ENCODE results near the gene EPHB1.

Gene EPHB1

GRCh38 chr3:134804508-134805480 lies 9.7 kb downstream of the EPHB1 start:
- no peaks in the 10 kb centered on the region for H3K27me3 ChIP-seq (ENCODE audit: control insufficient read depth in 1 of 2, insufficient read depth in 2 of 2, low read length in 2 of 2)
- no peak overlapping the region for H3K4me3 ChIP-seq (ENCODE audit: low read depth in 1 of 2, low read length in 2 of 2)
- H3K9ac ChIP-seq (ENCODE audit: low read depth in 1 of 2, low read length in 2 of 2), result no peak overlapping the region
- H3K36me3 ChIP-seq (ENCODE audit: control insufficient read depth in 1 of 2, insufficient read depth in 2 of 2, low read length in 2 of 2), result no peaks in the 10 kb centered on the region
- peaks cover 19 to 26% of the 10 kb centered on the region in 2 donors for H3K4me1 ChIP-seq (ENCODE audit: control insufficient read depth in 1 of 2, insufficient read depth in 2 of 2, low read length in 2 of 2)
- H3K9me3 ChIP-seq (ENCODE audit: control insufficient read depth in 1 of 2, low read length in 2 of 2), result no peaks in the 10 kb centered on the region
- H3K27ac ChIP-seq (ENCODE audit: low read depth, low read length), result no peak overlapping the region

GRCh38 chr3:134807189-134807588 lies 12.1 kb downstream of the EPHB1 start:
- no peak overlapping the region for H3K4me3 ChIP-seq (ENCODE audit: low read depth in 1 of 2, low read length in 2 of 2)
- no peak overlapping the region for H3K9ac ChIP-seq (ENCODE audit: low read depth in 1 of 2, low read length in 2 of 2)
- no peak overlapping the region for H3K27ac ChIP-seq (ENCODE audit: low read depth, low read length)
- no peaks in the 10 kb centered on the region for H3K9me3 ChIP-seq (ENCODE audit: control insufficient read depth in 1 of 2, low read length in 2 of 2)
- peaks cover 24 to 36% of the 10 kb centered on the region in 2 donors for H3K4me1 ChIP-seq (ENCODE audit: control insufficient read depth in 1 of 2, insufficient read depth in 2 of 2, low read length in 2 of 2)
- no peaks in the 10 kb centered on the region for H3K27me3 ChIP-seq (ENCODE audit: control insufficient read depth in 1 of 2, insufficient read depth in 2 of 2, low read length in 2 of 2)
- no peaks in the 10 kb centered on the region for H3K36me3 ChIP-seq (ENCODE audit: control insufficient read depth in 1 of 2, insufficient read depth in 2 of 2, low read length in 2 of 2)

GRCh38 chr3:134808835-134809234 lies 13.8 kb downstream of the EPHB1 start:
- Histone ChIP-seq H3K36me3 (ENCODE audit: control insufficient read depth in 1 of 2, insufficient read depth in 2 of 2, low read length in 2 of 2) (no peaks in the 10 kb centered on the region), H3K27me3 (ENCODE audit: control insufficient read depth in 1 of 2, insufficient read depth in 2 of 2, low read length in 2 of 2) (no peaks in the 10 kb centered on the region), H3K4me3 (ENCODE audit: low read depth in 1 of 2, low read length in 2 of 2) (no peak overlapping the region), H3K4me1 (ENCODE audit: control insufficient read depth in 1 of 2, insufficient read depth in 2 of 2, low read length in 2 of 2) (peaks cover 22 to 28% of the 10 kb centered on the region in 2 donors), H3K27ac (ENCODE audit: low read depth, low read length) (no peak overlapping the region), H3K9ac (ENCODE audit: low read depth in 1 of 2, low read length in 2 of 2) (no peak overlapping the region), H3K9me3 (ENCODE audit: control insufficient read depth in 1 of 2, low read length in 2 of 2) (no peaks in the 10 kb centered on the region)

- Histone ChIP-seq H3K27ac (ENCODE audit: low read depth, low read length) (no peak overlapping the region), H3K4me1 (ENCODE audit: control insufficient read depth in 1 of 2, insufficient read depth in 2 of 2, low read length in 2 of 2) (peaks cover 17 to 24% of the 10 kb centered on the region in 2 donors), H3K4me3 (ENCODE audit: low read depth in 1 of 2, low read length in 2 of 2) (no peak overlapping the region), H3K9me3 (ENCODE audit: control insufficient read depth in 1 of 2, low read length in 2 of 2) (no peaks in the 10 kb centered on the region), H3K27me3 (ENCODE audit: control insufficient read depth in 1 of 2, insufficient read depth in 2 of 2, low read length in 2 of 2) (no peaks in the 10 kb centered on the region), H3K9ac (ENCODE audit: low read depth in 1 of 2, low read length in 2 of 2) (no peak overlapping the region), H3K36me3 (ENCODE audit: control insufficient read depth in 1 of 2, insufficient read depth in 2 of 2, low read length in 2 of 2) (no peaks in the 10 kb centered on the region)
These were observed 14.5 kb downstream of the EPHB1 start for GRCh38 chr3:134809427-134810051.

DNA sequence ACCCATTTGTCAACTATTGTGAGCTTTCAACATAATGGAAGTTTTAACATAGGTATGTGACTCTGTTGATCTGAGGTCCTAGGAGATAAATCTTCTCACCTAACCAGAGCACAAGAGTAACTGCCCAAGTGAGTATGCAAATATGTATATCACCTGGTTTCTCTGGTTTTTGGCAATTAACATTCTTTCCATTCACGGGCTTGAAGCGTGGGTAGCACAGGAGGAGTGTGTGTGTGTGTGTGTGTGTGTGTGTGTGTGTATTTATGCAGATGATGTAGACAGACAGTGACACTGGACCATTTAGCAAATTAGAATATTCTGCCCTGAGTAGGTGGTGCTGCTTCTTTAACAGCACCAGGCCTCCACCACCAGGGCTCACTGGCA lies 15.0 kb downstream of the EPHB1 start:
- H3K9ac ChIP-seq (ENCODE audit: low read depth in 1 of 2, low read length in 2 of 2), result no peak overlapping the region
- H3K27me3 ChIP-seq (ENCODE audit: control insufficient read depth in 1 of 2, insufficient read depth in 2 of 2, low read length in 2 of 2), result no peaks in the 10 kb centered on the region
- H3K4me1 ChIP-seq (ENCODE audit: control insufficient read depth in 1 of 2, insufficient read depth in 2 of 2, low read length in 2 of 2), result peaks cover 12 to 19% of the 10 kb centered on the region in 2 donors
- no peak overlapping the region for H3K4me3 ChIP-seq (ENCODE audit: low read depth in 1 of 2, low read length in 2 of 2)
- H3K27ac ChIP-seq (ENCODE audit: low read depth, low read length), result no peak overlapping the region
- no peaks in the 10 kb centered on the region for H3K9me3 ChIP-seq (ENCODE audit: control insufficient read depth in 1 of 2, low read length in 2 of 2)
- no peaks in the 10 kb centered on the region for H3K36me3 ChIP-seq (ENCODE audit: control insufficient read depth in 1 of 2, insufficient read depth in 2 of 2, low read length in 2 of 2)

GRCh38 chr3:134810850-134811249 lies 15.8 kb downstream of the EPHB1 start:
- no peaks in the 10 kb centered on the region for H3K36me3 ChIP-seq (ENCODE audit: control insufficient read depth in 1 of 2, insufficient read depth in 2 of 2, low read length in 2 of 2)
- H3K9ac ChIP-seq (ENCODE audit: low read depth in 1 of 2, low read length in 2 of 2), result no peak overlapping the region
- H3K9me3 ChIP-seq (ENCODE audit: control insufficient read depth in 1 of 2, low read length in 2 of 2), result no peaks in the 10 kb centered on the region
- no peak overlapping the region for H3K27ac ChIP-seq (ENCODE audit: low read depth, low read length)
- H3K4me3 ChIP-seq (ENCODE audit: low read depth in 1 of 2, low read length in 2 of 2), result no peak overlapping the region
- H3K4me1 ChIP-seq (ENCODE audit: control insufficient read depth in 1 of 2, insufficient read depth in 2 of 2, low read length in 2 of 2), result peaks cover 7 to 12% of the 10 kb centered on the region in 2 donors
- no peaks in the 10 kb centered on the region for H3K27me3 ChIP-seq (ENCODE audit: control insufficient read depth in 1 of 2, insufficient read depth in 2 of 2, low read length in 2 of 2)

- Histone ChIP-seq H3K36me3 (ENCODE audit: control insufficient read depth in 1 of 2, insufficient read depth in 2 of 2, low read length in 2 of 2) (no peaks in the 10 kb centered on the region), H3K9me3 (ENCODE audit: control insufficient read depth in 1 of 2, low read length in 2 of 2) (no peaks in the 10 kb centered on the region), H3K4me1 (ENCODE audit: control insufficient read depth in 1 of 2, insufficient read depth in 2 of 2, low read length in 2 of 2) (peaks cover 7 to 12% of the 10 kb centered on the region in 2 donors), H3K4me3 (ENCODE audit: low read depth in 1 of 2, low read length in 2 of 2) (no peak overlapping the region), H3K27ac (ENCODE audit: low read depth, low read length) (no peak overlapping the region), H3K27me3 (ENCODE audit: control insufficient read depth in 1 of 2, insufficient read depth in 2 of 2, low read length in 2 of 2) (no peaks in the 10 kb centered on the region), H3K9ac (ENCODE audit: low read depth in 1 of 2, low read length in 2 of 2) (no peak overlapping the region)
These were observed 18.6 kb downstream of the EPHB1 start for GRCh38 chr3:134813618-134814017.

GRCh38 chr3:134815519-134815918 lies 20.5 kb downstream of the EPHB1 start:
- Histone ChIP-seq H3K27me3 (ENCODE audit: control insufficient read depth in 1 of 2, insufficient read depth in 2 of 2, low read length in 2 of 2) (no peaks in the 10 kb centered on the region), H3K4me1 (ENCODE audit: control insufficient read depth in 1 of 2, insufficient read depth in 2 of 2, low read length in 2 of 2) (peaks cover 0 to 2% of the 10 kb centered on the region in 2 donors), H3K36me3 (ENCODE audit: control insufficient read depth in 1 of 2, insufficient read depth in 2 of 2, low read length in 2 of 2) (no peaks in the 10 kb centered on the region), H3K27ac (ENCODE audit: low read depth, low read length) (no peak overlapping the region), H3K9me3 (ENCODE audit: control insufficient read depth in 1 of 2, low read length in 2 of 2) (no peaks in the 10 kb centered on the region), H3K9ac (ENCODE audit: low read depth in 1 of 2, low read length in 2 of 2) (no peak overlapping the region), H3K4me3 (ENCODE audit: low read depth in 1 of 2, low read length in 2 of 2) (no peak overlapping the region)

DNA sequence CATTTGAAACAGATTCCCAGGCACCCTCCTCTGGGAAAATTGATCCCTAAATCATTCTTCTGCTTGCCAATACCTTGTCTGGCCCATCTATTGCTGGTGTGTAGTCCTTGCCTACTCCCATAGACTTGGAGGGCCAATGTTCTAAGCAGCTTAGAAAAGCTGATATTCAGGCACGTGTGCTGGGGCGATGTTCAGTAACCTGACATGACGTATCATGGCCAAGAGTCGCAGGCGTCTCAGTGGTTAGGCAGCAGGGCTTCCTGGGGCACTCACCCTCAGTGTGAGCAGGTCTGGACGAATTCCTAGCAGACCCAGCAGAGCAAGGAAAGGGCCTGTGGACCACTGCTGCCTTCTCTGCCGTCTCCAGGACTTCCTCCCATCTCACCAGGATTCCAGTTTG lies 21.6 kb downstream of the EPHB1 start:
- H3K9ac ChIP-seq (ENCODE audit: low read depth in 1 of 2, low read length in 2 of 2), result no peak overlapping the region
- H3K4me1 ChIP-seq (ENCODE audit: control insufficient read depth in 1 of 2, insufficient read depth in 2 of 2, low read length in 2 of 2), result no peaks in the 10 kb centered on the region
- H3K9me3 ChIP-seq (ENCODE audit: control insufficient read depth in 1 of 2, low read length in 2 of 2), result no peaks in the 10 kb centered on the region
- no peak overlapping the region for H3K4me3 ChIP-seq (ENCODE audit: low read depth in 1 of 2, low read length in 2 of 2)
- no peak overlapping the region for H3K27ac ChIP-seq (ENCODE audit: low read depth, low read length)
- no peaks in the 10 kb centered on the region for H3K36me3 ChIP-seq (ENCODE audit: control insufficient read depth in 1 of 2, insufficient read depth in 2 of 2, low read length in 2 of 2)
- no peaks in the 10 kb centered on the region for H3K27me3 ChIP-seq (ENCODE audit: control insufficient read depth in 1 of 2, insufficient read depth in 2 of 2, low read length in 2 of 2)

GRCh38 chr3:134817297-134817696 lies 22.2 kb downstream of the EPHB1 start:
- no peak overlapping the region for H3K9ac ChIP-seq (ENCODE audit: low read depth in 1 of 2, low read length in 2 of 2)
- no peak overlapping the region for H3K4me3 ChIP-seq (ENCODE audit: low read depth in 1 of 2, low read length in 2 of 2)
- H3K27me3 ChIP-seq (ENCODE audit: control insufficient read depth in 1 of 2, insufficient read depth in 2 of 2, low read length in 2 of 2), result no peaks in the 10 kb centered on the region
- H3K27ac ChIP-seq (ENCODE audit: low read depth, low read length), result no peak overlapping the region
- H3K4me1 ChIP-seq (ENCODE audit: control insufficient read depth in 1 of 2, insufficient read depth in 2 of 2, low read length in 2 of 2), result no peaks in the 10 kb centered on the region
- no peaks in the 10 kb centered on the region for H3K36me3 ChIP-seq (ENCODE audit: control insufficient read depth in 1 of 2, insufficient read depth in 2 of 2, low read length in 2 of 2)
- H3K9me3 ChIP-seq (ENCODE audit: control insufficient read depth in 1 of 2, low read length in 2 of 2), result no peaks in the 10 kb centered on the region

Data from duodenal mucosa (tissue), 2 donors.